Ectodermal cell (in vitro differentiated cells): Measurements from ENCODE around the gene TRMT2A.

Experiments
- H3K27ac ChIP-seq: 2 replicates; pipeline ENCODE4 v1.7.0; 2013; ENCODE audit warnings: mild to moderate bottlenecking, low read depth, low read length; ENCODE audit not compliant: insufficient read depth, poor library complexity, severe bottlenecking
- H3K27me3 ChIP-seq: 2 replicates; pipeline ENCODE4 v1.7.0; 2013; ENCODE audit warnings: mild to moderate bottlenecking, low read length; ENCODE audit not compliant: insufficient read depth, control insufficient read depth, poor library complexity, severe bottlenecking
- H3K36me3 ChIP-seq: one replicate; pipeline ENCODE4 v1.7.0; 2013; ENCODE audit warnings: low read length; ENCODE audit not compliant: control insufficient read depth, insufficient read depth
- H3K4me1 ChIP-seq: one replicate; pipeline ENCODE4 v1.7.0; 2013; ENCODE audit warnings: low read length; ENCODE audit not compliant: control insufficient read depth, insufficient read depth
- H3K4me3 ChIP-seq: 2 replicates; pipeline ENCODE4 v1.7.0; 2013; ENCODE audit warnings: low read depth, low read length, control low read depth; ENCODE audit not compliant: insufficient read depth
- H3K9me3 ChIP-seq: 2 replicates; pipeline ENCODE4 v1.7.0; 2013; ENCODE audit warnings: mild to moderate bottlenecking, low read length, moderate library complexity; ENCODE audit not compliant: control insufficient read depth
- WGBS, 2 experiments: methylation state at CpG; one replicate each; pipeline ENCODE4 v1.1.7; 2013; ENCODE audit warnings: missing lambda C conversion rate in 2 of 2; 5-methylcytosine and 5-hydroxymethylcytosine counted together

The TRMT2A gene

DNA sequence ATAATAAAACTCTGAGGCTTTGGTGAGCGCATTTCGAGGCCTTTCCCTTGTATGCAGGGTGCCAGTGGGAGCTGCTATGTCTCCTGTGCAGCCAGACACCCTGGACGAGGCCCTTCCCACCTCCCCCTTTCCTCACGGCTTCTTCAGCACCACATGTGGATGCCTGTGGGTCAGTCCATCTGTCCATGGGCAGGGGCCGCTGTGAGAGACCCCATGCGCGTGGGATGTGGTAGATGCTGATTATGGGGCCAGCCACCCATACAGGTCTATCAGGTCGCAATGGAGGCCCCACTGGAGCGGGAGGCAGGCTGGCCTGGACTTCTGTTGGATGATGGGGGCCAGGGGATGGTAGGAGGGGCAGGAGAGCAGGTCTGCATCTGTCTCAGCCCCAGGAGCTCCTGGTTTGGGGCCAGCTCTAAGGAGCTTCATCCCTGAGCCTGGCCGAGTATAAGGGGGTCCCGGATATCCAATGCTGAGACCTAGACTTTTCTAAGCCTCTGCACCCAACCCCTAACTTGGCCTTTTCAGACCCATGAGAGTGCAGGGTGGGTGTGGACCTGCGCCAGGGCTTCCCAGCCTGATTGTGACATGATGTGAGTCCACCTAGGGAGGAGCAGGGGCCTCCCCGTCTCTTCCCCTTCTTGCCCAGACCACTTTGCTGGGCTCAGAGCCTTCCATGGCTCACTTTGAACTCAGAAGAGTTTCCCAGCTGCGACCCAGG, 51.0 kb downstream of the TRMT2A start:
- Histone ChIP-seq H3K9me3 (no peaks in the 10 kb centered on the region), H3K36me3 (no peaks in the 10 kb centered on the region), H3K27me3 (no peaks in the 10 kb centered on the region), H3K4me3 (no peak overlapping the region), H3K4me1 (no peaks in the 10 kb centered on the region), H3K27ac (no peak overlapping the region)
- 86 to 87% methylated on average over 14 of the region's 14 CpGs for WGBS, 2 experiments

DNA sequence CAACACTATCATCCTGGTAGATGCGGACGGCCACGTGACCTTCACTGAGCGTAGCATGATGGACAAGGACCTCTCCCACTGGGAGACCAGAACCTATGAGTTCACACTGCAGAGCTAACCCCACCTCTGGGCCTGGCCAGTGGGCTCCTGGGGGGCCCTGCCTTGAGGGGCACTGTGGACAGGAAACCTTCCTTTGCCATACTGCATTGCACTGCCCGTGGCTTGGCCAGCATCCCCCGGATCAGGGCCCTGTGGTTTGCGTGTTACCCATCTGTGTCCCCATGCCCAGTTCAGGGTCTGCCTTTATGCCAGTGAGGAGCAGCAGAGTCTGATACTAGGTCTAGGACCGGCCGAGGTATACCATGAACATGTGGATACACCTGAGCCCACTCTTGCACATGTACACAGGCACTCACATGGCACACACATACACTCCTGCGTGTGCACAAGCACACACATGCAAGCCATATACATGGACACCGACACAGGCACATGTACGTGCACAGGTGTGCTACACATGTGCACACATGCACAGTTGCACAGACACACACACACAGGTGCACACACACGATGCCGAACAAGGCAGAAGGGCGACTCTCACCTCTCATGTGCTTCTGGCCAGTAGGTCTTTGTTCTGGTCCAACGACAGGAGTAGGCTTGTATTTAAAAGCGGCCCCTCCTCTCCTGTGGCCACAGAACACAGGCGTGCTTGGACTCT, 52.3 kb downstream of the TRMT2A start:
- no peaks in the 10 kb centered on the region for H3K36me3 ChIP-seq
- H3K4me1 ChIP-seq: no peaks in the 10 kb centered on the region
- no peaks in the 10 kb centered on the region for H3K27me3 ChIP-seq
- 94 to 97% methylated on average over 18 of the region's 18 CpGs for WGBS, 2 experiments
- no peaks in the 10 kb centered on the region for H3K9me3 ChIP-seq
- no peak overlapping the region for H3K4me3 ChIP-seq
- H3K27ac ChIP-seq: no peak overlapping the region

DNA sequence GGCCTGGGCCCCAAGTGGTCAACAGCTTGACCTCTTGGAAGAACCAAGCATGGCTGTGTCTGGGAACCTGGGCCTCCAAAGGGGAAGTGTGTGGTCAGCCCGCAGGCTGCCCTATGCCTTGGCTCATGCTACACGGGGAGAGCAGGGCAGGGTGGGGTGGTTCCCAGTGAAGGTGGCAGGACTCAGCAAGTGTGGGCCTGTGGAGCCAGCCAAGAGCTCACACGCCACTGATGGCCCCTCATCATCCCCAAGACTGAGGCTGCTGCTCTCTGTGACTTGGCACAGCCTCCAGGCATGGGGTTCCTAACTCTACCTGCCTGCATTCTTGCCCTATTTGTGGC, 52.9 kb downstream of the TRMT2A start:
- Histone ChIP-seq H3K4me3 (no peak overlapping the region), H3K36me3 (no peaks in the 10 kb centered on the region), H3K9me3 (no peaks in the 10 kb centered on the region), H3K4me1 (no peaks in the 10 kb centered on the region), H3K27ac (no peak overlapping the region), H3K27me3 (no peaks in the 10 kb centered on the region)
- WGBS, 2 experiments: 92 to 95% methylated on average over 3 of the region's 3 CpGs

DNA sequence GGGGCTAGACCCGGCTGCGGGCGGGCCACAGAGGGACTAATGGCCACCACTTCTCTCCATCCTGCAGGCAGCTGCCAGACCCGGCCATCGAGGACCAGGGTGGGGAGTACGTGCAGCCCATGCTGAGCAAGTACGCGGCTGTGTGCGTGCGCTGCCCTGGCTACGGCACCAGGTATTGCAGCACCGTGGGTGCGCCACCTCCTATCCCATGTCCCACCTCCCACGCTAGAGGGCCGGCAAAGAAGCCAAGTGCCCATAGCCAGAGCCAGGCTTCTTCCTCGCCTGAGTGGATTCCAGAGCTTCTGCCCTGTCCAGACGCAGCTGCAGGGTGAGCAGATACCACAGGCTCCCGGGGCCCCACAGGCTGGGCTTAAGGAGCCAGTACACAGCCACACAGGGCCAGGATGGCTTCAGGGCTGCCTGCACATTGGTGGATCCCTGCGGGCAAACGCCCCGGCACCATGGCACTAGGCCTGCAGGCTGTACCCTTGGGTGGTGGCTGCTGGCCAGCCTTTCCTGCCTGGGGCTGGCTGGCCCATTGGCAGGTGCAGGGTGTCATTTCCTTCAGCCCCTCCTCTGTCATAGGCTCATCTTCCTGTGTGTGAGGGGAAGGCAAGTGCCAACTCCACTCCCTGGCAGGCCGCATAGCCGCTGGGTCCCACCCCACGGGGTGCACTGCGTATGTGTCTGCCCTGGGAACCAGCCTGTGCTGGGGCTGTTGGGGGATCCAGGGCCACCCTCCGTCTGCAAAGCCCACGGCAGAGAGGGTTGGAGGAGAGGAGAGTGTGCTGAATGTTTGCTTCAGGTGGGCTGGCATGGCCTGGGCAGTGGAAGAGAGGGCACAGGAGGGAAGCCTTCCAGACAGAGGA, 53.5 kb downstream of the TRMT2A start:
- no peaks in the 10 kb centered on the region for H3K36me3 ChIP-seq
- H3K4me3 ChIP-seq: no peak overlapping the region
- H3K27me3 ChIP-seq: no peaks in the 10 kb centered on the region
- no peaks in the 10 kb centered on the region for H3K4me1 ChIP-seq
- H3K9me3 ChIP-seq: no peaks in the 10 kb centered on the region
- no peak overlapping the region for H3K27ac ChIP-seq
- WGBS, 2 experiments: 94% methylated on average over 27 of the region's 27 CpGs

DNA sequence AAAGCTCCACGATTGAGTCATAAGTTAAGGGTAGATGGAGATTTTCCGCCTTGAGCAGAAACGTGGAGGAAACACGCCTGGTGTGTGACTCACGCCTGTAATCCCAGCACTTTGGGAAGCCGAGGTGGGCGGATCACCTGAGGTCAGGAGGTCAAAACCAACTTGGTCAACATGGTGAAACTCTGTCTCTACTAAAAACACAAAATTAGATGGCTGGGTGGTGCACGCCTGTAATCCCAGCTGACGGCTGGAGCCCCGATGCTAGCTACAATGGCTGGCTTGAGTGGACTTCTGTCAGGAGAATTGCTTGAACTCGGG, 54.3 kb downstream of the TRMT2A start:
- Histone ChIP-seq H3K9me3 (no peaks in the 10 kb centered on the region), H3K4me3 (no peak overlapping the region), H3K27me3 (no peaks in the 10 kb centered on the region), H3K36me3 (no peaks in the 10 kb centered on the region), H3K27ac (no peak overlapping the region), H3K4me1 (no peaks in the 10 kb centered on the region)
- WGBS, 2 experiments: 92 to 93% methylated on average over 11 of the region's 11 CpGs

DNA sequence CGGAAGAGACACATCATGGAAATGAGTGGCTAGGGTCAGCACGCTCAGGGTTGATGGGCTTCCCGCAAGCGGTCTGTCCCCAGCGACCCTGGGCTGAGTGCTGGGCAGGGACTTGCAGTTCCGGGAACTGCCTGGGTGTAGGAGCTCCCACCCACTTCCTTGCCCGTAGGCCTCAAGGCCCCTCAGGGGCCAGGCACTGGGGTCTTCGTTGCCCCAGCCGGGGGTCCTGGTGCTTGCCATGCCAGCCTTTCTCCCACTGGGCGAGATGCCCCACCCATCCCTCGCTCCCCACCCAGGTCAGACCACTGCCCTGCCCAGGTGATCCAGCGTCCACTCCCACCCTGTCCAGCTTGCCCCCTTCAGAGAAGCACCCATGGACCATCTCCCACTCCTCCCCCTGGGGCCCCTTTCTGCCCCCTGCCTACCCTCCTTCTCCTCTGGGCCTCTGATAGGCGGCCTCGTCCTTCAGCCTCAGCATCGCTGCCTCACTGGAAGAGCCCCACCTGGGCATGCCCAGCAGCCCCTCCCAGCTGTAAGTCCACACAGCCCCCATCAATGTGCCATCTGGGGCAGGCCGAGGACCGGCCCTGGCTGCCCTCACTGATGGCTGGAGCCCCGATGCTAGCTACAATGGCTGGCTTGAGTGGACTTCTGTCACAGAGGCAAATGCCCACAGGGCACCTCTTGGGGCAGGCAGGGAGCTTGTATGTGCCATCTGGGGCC, 54.8 kb downstream of the TRMT2A start:
- Histone ChIP-seq H3K9me3 (no peaks in the 10 kb centered on the region), H3K27ac (no peak overlapping the region), H3K36me3 (no peaks in the 10 kb centered on the region), H3K4me1 (no peaks in the 10 kb centered on the region), H3K27me3 (no peaks in the 10 kb centered on the region), H3K4me3 (no peak overlapping the region)
- 93 to 94% methylated on average over 18 of the region's 18 CpGs for WGBS, 2 experiments
